ENCODE measurements around the gene CLTA.

CLTA gene, protein sequence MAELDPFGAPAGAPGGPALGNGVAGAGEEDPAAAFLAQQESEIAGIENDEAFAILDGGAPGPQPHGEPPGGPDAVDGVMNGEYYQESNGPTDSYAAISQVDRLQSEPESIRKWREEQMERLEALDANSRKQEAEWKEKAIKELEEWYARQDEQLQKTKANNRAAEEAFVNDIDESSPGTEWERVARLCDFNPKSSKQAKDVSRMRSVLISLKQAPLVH

DNA sequence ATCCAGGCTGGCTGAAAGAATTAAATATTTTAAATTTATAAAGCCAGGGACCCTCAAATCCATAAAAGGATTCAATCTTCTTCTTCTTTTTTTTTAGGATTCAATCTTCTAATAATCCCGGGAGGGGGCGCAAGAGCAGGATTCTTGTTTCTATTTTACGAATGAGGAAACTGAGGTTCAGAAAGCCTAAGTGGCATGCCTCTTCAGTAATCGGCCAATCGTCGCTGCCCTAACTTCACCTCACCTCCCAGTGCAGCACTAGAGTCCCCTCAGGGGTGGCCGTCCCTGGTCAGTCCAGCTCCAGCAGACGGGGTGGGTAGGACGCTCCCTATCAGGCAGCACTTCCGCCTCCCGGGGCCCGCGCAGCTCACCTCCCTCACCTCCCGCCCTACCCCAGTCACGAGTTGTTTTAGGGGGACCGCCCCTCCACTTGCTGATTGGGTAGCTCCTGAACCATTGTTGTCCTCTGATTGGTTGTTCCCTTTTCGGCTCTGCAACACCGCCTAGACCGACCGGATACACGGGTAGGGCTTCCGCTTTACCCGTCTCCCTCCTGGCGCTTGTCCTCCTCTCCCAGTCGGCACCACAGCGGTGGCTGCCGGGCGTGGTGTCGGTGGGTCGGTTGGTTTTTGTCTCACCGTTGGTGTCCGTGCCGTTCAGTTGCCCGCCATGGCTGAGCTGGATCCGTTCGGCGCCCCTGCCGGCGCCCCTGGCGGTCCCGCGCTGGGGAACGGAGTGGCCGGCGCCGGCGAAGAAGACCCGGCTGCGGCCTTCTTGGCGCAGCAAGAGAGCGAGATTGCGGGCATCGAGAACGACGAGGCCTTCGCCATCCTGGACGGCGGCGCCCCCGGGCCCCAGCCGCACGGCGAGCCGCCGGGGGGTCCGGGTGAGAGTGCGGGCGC is at the start of gene CLTA:
CLTA (plus strand) TSS at position 534 of the 902 bp plus-strand sequence; CDS start at position 670, 136 bp downstream.
- peak; percentile 96 for DNase-seq

DNA sequence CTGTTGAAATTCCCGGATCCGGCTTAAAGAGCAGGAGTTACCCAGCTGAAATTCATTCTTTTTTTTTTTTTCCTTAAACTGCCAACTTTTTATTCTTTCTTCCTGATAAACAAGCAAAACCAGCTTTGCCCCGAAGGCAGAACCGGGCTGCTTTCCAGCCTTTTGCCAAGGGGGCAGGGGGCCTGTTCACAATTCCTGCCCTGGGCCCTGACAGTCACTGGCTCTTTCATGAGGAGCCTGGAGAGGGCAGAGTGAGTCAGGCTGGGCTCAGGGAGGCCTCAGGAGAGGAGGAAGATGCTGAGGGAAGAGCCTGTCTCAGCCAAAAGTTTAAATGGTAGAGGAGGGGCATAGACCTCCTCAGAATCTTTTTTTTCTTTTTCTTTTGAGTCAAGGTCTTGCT is 49.4 kb upstream of the CLTA start:
- no peak for DNase-seq

DNA sequence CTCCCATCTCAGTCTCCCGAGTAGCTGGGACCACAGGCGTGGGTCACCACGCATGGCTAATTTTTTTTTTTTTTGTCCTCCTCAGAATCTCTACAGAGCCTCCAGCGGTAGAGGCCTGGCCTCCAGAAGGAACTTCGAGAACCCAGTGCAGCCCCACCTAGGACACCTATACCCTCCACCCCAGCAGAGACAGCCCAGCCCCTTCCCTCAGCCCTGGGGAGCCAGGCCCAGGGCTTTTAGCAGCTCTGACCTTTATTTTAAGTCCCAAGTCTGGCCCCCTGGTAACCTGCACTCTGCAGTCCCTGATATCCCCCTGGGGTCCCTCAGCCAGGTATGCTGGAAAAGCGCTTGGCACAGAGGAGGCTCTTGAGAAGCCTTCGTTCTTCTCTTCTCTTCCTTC is 49.0 kb upstream of the CLTA start:
- no peak for DNase-seq

DNA sequence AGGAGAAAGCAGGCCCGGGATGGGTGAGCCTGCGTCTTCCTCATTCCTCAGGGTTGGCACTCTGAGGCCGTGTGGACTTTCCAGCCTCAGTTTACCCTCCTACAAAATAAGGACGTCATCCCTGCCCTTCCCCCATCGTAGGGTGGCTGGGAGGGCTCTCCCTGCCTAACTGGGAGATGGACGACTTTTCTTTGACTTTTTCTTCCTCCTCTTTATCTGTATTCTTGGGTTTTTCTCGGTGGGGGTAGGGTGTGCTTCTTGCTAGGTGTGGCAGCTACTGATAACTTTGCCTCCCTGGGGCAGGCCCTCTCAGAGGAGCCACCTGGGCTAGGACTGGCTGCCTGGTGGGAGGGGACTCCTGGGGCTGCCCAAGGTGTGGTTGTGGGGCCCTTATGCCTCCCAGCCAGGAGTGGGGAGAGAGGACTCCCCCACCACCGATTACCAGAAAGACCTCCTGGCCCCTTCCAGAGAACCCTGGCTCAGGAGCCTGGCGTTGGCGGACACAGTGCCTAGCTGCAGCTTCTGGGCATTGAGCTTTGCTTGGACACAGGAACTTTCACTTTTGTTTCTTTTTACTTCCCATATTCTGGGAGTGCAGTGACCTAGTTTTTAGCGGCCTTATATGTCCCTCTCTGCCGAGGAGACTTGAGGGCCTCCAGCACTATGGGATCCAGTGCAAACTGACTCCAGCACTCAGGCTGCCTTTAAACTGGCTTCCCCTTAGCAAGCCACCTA is 48.0 kb upstream of the CLTA start:
- DNase-seq: no peak

DNA sequence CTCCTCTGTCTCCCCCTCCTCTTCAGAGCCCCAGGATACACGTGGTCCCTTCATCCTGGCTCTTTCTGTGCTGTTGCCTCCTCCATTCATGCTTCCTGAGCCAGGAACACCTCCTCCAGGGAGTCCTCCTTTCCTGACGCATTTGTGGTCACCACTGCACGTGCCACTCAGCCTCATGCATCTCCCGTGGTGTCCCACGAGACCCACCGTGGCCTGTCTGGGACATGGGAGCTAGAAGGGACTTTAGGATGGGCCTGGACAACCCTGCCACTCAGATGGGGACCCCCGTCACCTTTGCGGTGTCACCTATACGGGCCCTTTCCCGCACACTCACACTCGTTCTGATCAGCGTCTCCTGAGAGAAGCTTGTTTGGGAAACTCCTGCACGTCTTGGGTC is 47.5 kb upstream of the CLTA start:
- no peak for DNase-seq

DNA sequence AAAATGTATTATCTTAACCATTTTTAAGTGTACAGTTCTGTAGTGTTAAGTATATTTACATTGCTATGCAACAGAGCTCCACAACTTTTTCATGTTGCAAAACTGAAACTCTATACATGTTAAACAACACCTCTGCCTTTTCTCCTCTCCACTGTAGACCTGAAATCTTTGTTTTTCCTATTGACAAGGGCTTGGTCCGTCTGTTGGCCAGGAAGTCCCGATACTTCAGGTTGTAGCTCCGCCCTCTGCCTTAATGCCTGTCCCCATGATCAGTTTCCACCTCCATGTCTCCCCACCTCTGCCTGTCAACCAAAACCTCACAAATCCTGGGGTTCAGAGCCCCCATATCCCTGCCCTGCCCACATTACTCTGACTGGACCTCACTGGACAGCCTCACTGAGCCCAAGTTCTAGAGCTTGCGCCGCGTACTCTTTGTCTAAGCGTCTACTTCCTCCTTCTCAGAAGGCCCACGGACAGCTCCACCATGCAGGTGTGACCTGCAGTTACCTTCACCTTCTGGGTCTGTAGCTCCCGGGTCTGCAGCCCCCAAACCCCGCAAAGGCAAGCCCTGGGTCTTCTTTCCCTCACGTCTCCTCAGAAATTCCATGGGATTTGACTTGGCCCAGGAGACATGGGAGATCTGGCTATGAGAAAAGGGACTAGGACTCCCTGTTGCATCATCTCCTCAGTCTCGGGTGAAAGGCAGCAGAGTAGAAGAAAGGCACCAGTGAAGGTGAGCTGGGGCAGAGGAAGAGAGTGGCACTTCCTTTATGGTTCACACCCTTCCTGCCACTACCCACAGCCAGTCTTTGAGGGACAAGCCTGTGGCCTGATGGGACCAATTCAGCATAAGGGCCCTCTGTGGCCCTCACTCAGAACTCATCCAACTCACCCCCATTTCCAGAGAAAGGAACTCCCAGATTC is 46.1 kb upstream of the CLTA start:
- no peak for DNase-seq

DNA sequence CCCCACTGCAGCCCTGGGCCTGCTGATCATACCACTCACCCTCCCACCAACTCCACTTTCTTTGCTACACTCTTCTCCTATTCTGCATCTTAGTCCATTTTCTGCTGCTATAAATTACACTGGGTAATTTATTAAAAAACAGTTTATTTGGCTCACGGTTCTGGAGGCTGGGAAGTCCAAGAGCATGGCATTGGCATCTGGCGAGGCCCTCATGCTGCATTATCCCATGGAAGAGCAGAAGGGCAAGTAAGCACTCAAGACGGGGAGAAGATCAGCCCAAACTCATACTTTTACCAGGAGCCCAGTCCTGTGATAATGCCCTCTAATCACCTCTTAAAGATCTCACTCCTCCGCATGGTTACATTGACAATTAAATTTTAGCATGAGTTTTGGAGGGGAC is 44.8 kb upstream of the CLTA start:
- DNase-seq: no peak

DNA sequence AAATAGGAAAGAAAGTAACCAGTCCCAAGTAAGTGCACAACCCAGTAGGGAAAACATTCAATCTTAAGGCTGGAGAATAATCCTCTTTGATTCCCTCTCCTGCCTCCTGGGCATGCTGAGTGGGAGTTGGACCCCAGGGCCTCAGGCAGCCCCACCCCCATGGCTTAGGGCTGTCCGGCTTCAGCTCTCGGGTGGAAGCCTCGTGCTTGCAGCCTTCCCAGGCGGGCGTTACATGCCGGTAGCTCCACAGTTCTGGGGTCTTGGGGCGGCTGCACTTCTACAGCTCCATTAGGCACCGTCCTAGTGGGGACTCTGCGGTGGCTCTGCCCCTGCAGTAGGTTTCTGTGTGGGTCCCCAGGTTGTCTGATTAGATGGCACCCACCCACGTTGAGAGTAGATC is 44.1 kb upstream of the CLTA start:
- DNase-seq: no peak

DNA sequence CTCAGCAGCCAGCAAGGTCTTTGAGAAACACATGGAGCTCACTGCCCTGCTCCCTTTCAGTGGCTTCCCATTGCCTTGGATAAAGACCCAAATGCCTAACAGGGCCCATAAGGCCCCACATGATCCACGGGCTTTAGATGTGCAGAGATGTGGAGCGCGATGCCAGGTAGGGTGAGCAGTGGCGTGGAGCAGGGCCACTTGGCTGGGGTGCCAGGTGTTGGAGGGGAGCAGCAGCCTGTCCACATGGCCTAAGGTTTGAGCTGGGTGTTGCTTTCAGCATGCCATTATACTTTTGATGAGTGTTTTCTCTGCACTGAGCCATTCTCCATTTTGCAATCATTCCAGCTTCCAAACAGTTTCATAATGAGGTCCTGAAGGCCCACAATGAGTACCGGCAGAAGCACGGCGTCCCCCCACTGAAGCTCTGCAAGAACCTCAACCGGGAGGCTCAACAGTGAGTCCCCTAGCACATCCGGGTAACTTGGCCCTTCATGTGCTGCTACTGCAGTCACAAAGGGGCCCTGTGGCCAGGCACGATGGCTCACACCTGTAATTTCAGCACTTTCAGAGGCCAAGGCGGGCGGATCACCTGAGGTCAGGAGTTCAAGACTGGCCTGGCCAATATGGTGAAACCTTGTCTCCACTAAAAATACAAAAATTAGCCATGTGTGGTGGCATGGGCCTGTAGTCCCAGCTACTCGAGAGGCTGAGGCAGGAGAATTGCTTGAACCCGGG is 43.1 kb upstream of the CLTA start:
- DNase-seq: no peak

DNA sequence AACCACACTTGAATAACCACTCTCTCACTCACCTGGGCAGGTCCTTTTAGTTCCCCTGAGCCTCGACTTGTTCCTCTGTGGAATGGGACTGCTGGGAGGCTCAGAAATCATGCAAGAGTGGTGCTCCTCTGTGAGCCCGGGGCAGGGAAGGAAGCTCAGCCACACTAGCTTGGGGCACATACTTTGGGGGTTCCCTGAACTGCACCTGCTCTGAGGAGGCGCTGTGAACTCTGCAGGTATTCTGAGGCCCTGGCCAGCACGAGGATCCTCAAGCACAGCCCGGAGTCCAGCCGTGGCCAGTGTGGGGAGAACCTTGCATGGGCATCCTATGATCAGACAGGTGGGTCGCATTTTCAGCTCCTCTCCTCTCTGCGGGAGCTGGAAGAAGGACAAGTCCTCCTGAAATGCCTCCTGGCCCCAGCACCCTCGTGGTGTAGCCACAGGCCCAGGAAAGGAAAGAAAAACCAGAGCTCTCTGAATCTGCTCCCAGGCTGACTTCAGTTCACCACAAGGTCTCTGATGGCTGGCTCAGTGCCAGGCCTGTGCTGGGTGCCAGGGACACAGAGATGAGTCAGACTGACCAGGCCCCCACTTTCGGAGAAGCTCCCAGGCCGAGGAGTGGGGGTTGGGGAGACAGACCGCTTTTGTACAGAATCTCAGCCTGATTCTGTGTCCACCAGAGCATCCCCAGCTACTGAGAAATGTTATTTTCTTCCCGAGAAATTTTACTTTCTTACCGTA is 42.2 kb upstream of the CLTA start:
- DNase-seq: no peak

DNA sequence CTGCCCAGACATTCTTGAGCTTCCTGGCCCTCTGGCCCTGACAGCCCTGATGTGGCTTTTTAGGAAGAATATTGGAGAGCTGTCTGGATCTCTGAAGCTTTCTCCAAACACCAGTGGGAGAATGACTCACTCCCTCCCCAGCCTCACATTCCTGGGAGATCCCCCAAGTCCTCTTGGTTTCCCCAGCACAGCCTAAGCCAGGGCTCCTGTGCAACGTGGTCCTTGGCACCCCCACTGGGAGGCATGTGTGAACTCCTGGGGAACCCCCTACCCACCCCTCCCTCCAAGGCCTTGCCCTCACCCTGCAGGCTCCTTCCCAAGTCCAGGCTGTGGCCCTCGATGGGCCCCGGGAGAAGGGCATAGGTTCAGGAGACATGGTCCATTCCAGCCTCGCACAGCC is 41.5 kb upstream of the CLTA start:
- DNase-seq: no peak

DNA sequence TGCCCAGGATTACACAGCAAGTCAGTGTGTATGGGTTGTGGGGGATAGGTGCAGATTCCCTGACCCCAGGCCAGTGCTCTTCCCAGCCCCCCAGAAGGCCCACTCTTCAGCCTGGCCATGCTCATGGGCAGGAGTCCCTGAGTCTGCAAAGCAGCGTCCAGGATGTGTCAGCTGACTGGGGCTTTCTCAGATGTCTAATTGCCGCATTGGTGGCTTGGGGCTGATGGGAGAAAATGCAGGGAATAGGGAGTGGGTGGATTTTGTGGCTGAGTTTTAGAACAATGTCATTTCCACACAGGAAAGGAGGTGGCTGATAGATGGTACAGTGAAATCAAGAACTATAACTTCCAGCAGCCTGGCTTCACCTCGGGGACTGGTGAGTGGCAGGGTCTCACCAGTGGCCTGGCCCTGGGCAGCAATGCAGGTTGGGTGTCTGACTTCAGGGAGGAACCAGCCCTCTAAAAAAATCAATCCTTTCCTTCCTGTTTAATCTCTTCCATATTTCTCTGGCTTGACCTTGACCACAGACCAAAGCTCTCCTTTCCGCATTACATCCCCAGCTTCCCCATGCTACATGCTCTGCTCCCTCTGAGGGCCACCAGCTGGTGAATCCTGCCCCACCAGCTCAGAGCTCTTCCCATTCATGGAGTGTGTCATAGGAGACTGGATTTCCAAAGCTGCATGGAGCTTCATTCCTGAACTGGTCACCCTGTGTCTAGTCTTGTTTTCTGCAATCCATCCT is 40.0 kb upstream of the CLTA start:
- DNase-seq: no peak

DNA sequence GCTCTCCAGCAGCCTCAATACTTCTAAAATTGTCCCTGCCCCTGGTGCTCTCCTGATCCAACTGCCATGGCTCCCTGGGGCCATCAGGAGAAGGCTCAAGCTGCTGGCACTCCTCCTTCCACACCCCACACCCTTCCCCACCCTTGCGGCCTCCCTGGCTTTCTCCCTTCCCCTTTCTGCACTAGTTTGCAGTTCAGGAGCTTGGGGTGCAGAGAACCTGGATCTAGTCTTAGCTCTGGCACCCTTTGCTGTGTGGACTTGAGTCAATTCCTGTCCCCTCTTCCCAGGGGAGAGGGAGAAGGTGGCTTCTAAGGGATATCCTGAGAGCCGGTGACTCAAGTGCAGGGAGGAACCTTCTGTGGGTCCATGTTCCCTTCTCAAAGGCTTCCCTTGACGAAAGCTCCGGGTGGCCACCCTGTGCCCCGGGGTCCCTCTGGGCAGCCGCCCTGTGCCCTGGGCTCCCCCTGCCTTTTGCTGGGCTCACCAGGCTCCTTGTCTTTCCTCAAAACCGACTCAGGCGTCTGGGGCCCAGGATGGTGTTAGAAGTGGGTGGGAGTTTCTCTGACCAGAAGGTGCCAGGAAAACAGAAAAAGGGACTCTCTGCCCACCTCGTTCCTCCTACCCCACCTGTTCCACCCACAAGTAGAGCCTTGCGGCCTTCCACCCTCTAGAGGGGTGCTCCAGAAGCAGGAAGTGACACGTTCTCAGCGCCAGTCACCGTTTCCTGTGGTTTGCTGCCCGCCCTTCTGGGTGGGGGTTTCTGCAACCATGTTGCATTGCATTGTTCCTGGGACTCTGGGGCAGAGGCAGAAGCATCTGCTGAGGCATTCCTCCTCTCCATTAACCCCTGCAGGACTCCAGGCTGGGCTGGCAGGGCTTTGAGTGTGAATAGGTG is 39.2 kb upstream of the CLTA start:
- no peak for DNase-seq

DNA sequence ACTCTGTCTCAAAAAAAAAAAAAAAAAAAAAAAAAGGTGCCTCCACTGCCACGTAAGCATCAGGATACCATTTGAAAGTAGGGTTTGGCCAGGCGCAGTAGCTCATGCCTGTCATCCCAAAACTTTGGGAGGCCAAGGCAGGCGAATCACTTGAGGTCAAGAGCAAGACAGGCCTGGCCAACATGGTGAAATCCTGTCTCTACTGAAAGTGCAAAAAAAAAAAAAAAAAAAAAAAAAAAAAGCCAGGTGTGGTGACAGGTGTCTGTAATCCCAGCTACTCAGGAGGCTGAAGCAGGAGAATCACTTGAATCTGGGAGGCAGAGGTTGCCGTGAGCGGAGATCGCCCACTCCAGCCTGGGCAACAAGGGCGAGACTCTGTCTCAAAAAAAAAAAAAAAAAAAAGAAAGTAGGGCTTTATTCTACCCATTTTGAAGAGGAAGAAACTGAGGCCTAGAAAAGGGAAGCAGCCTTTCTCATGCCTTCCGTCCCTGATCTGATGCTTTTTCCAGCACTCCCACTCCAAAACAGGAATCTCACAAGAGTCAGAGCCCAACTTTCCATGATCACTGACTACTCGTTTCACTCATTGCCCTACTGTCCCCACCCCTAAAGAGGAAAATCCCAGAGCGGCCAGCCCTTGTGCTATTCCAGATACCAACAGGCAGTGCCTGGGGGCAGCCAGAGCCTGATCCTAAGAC is 37.8 kb upstream of the CLTA start:
- DNase-seq: no peak

DNA sequence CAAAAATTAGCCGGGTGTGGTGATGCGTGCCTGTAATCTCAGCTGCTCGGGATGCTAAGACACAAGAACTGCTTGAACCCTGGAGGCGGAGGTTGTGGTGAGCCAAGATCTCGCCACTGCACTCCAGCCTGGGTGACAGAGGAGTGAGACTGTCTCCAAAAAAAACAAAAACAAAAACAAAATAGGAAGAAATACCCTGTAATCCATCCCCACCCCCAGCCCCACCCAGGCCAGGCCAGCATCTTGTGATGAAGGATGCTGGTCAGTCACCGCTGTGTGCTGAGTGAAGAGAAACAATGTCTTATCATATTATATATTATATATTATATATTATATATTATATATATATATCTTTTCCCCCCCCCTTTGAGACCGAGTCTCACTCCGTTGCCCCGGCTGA is 37.0 kb upstream of the CLTA start:
- no peak for DNase-seq

DNA sequence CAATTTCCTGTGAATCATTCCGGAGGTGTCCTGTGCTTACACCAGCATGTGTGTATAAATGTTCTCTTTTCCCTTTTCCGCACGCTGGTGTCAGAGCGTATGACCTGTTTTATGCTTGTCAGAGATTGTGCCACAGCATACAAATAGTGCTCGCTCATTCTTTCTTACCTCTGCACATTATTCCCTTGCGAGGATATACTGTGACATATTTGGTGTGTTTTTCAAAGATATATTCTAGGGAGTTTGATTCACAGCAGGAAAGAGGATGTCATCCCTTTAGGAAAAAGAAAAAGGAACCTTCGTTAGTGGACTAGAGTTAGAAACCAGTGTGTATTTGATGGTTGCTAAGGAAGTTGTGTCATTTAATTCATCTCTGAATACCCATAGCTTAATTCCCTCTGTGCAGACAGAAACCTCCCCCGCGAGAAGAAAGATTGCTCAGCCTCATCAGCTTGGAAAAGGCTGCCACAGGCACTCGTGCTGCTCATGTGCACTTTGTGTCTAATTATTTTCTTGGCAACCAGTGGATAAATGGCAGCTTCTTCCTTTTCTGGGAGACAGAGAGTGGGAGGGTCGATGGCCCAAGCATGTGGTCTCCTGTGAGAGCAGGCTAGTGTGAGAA is 36.3 kb upstream of the CLTA start:
- peak; percentile 44 for DNase-seq

DNA sequence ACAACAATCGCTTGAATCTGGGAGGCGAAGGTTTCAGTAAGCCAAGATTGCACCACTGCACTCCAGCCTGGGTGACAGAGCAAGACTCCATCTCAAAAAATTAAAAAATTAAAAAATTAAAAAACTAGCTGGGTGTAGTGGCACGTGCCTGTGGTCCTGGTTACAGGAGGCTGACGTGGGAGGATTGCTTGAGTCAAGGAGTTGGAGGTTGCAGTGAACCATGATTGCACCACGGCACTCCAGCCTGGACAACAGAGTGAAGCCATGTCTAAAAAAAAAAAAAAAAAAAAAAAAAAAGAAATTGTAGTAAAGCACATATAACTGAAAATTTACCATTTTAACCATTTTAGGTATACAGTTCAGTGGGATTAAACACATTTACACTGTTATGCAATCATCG is 34.6 kb upstream of the CLTA start:
- no peak for DNase-seq

DNA sequence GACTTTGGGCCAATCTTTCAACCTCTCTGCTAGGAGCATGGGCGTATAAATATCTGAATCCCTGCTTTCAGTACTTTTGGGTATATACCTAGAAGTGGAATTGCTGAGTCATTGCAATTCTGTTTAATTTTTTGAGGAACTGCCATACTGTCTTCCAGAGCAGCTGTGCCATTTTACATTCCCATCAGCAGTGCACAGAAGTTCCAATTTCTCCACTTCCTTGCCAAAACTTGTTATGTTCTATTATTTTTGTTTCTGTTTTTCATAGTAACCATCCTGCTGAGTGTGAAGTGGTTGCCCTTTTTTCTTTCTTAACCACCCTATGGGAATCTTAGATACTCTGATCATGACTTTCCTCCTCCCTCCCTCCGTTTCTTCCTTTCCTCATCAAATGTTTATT is 32.6 kb upstream of the CLTA start:
- no peak for DNase-seq
